Measurements from ENCODE around the gene BABAM2.

BABAM2 gene

GRCh38 chr2:28380219-28380618 lies 489.7 kb downstream of the BABAM2 start:
- Histone ChIP-seq H3K4me1 (ENCODE audit: insufficient read depth, low read length) (no peaks in the 10 kb centered on the region), H4K20me1 (ENCODE audit: insufficient read depth, low read length) (peaks cover 2% of the 10 kb centered on the region; the same call in 1 of the 2 replicates), H3K36me3 (ENCODE audit: insufficient read depth, low read length) (no peaks in the 10 kb centered on the region), H3K9me3 (ENCODE audit: insufficient read depth, low read length, severe bottlenecking) (no peaks in the 10 kb centered on the region), H3K4me3 (ENCODE audit: low read depth in 1 of 2, low read length in 2 of 2) (no peak overlapping the region), H3K9ac (ENCODE audit: low read depth, low read length) (no peak overlapping the region), H3K27ac (ENCODE audit: low read length) (no peak overlapping the region), H3K79me2 (ENCODE audit: insufficient read depth, low read length) (no peaks in the 10 kb centered on the region), H2AFZ (ENCODE audit: low read depth, low read length) (no peak overlapping the region), H3K27me3 (ENCODE audit: insufficient read depth, low read length, poor library complexity) (no peaks in the 10 kb centered on the region), H3K4me2 (ENCODE audit: insufficient read depth, low read length) (no peak overlapping the region)
- ATAC-seq (ENCODE audit: insufficient read depth, low read depth) (no peak), DNase-seq (no peak)
- TF ChIP-seq EZH2 (IDR thresholded peaks at IDR 0.05; ENCODE audit: borderline replicate concordance, low read depth, low read length, severe bottlenecking) = no peak
- TF ChIP-seq, protein P1, sequence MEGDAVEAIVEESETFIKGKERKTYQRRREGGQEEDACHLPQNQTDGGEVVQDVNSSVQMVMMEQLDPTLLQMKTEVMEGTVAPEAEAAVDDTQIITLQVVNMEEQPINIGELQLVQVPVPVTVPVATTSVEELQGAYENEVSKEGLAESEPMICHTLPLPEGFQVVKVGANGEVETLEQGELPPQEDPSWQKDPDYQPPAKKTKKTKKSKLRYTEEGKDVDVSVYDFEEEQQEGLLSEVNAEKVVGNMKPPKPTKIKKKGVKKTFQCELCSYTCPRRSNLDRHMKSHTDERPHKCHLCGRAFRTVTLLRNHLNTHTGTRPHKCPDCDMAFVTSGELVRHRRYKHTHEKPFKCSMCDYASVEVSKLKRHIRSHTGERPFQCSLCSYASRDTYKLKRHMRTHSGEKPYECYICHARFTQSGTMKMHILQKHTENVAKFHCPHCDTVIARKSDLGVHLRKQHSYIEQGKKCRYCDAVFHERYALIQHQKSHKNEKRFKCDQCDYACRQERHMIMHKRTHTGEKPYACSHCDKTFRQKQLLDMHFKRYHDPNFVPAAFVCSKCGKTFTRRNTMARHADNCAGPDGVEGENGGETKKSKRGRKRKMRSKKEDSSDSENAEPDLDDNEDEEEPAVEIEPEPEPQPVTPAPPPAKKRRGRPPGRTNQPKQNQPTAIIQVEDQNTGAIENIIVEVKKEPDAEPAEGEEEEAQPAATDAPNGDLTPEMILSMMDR (IDR thresholded peaks at IDR 0.05; ENCODE audit: borderline replicate concordance, extremely low read depth, low read length, poor library complexity, severe bottlenecking) = no peak

- H3K27ac ChIP-seq (ENCODE audit: low read length) = no peak overlapping the region
- peaks cover 2% of the 10 kb centered on the region; the same call in 1 of the 2 replicates for H4K20me1 ChIP-seq (ENCODE audit: insufficient read depth, low read length)
- no peaks in the 10 kb centered on the region for H3K9me3 ChIP-seq (ENCODE audit: insufficient read depth, low read length, severe bottlenecking)
- H2AFZ ChIP-seq (ENCODE audit: low read depth, low read length) = no peak overlapping the region
- no peaks in the 10 kb centered on the region for H3K36me3 ChIP-seq (ENCODE audit: insufficient read depth, low read length)
- ATAC-seq (ENCODE audit: insufficient read depth, low read depth) (no peak), DNase-seq (no peak)
- TF ChIP-seq, protein P1 (IDR thresholded peaks at IDR 0.05; ENCODE audit: borderline replicate concordance, extremely low read depth, low read length, poor library complexity, severe bottlenecking) = no peak
- TF ChIP-seq EZH2 (IDR thresholded peaks at IDR 0.05; ENCODE audit: borderline replicate concordance, low read depth, low read length, severe bottlenecking) = no peak
- no peaks in the 10 kb centered on the region for H3K4me1 ChIP-seq (ENCODE audit: insufficient read depth, low read length)
- H3K9ac ChIP-seq (ENCODE audit: low read depth, low read length) = no peak overlapping the region
- no peak overlapping the region for H3K4me2 ChIP-seq (ENCODE audit: insufficient read depth, low read length)
- H3K79me2 ChIP-seq (ENCODE audit: insufficient read depth, low read length) = no peaks in the 10 kb centered on the region
- no peak overlapping the region for H3K4me3 ChIP-seq (ENCODE audit: low read depth in 1 of 2, low read length in 2 of 2)
- H3K27me3 ChIP-seq (ENCODE audit: insufficient read depth, low read length, poor library complexity) = no peaks in the 10 kb centered on the region
These were observed 491.0 kb downstream of the BABAM2 start for GRCh38 chr2:28381225-28382180.

DNA sequence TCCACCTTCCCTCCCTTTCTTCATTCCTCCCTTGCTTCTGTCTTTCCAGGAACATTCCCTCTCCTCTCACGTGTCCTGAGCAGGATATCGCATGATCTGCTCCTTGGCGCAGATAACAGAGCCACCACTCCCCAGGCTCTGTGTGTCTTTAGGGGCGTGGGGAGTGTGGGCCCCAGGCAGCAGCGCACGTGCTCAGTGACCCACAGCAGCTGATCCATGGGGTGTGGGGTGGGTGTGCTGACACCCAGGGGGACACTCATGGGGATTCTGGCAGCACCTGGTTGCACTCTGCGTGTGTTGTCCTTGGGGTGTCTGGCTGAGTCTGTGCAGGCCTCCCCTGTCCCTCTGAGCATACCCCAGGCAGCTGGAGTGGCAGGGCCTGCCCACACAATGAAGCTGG lies 492.2 kb downstream of the BABAM2 start:
- H3K4me2 ChIP-seq (ENCODE audit: insufficient read depth, low read length) = no peak overlapping the region
- ATAC-seq (ENCODE audit: insufficient read depth, low read depth) (no peak; the same call in 2 of the 3 replicates), DNase-seq (no peak)
- TF ChIP-seq EZH2 (IDR thresholded peaks at IDR 0.05; ENCODE audit: borderline replicate concordance, low read depth, low read length, severe bottlenecking) = no peak
- TF ChIP-seq, protein P1 (IDR thresholded peaks at IDR 0.05; ENCODE audit: borderline replicate concordance, extremely low read depth, low read length, poor library complexity, severe bottlenecking) = no peak
- H3K4me3 ChIP-seq (ENCODE audit: low read depth in 1 of 2, low read length in 2 of 2) = no peak overlapping the region
- no peaks in the 10 kb centered on the region for H3K4me1 ChIP-seq (ENCODE audit: insufficient read depth, low read length)
- H3K27me3 ChIP-seq (ENCODE audit: insufficient read depth, low read length, poor library complexity) = no peaks in the 10 kb centered on the region
- H3K79me2 ChIP-seq (ENCODE audit: insufficient read depth, low read length) = no peaks in the 10 kb centered on the region
- no peak overlapping the region for H2AFZ ChIP-seq (ENCODE audit: low read depth, low read length)
- H4K20me1 ChIP-seq (ENCODE audit: insufficient read depth, low read length) = no peaks in the 10 kb centered on the region; the same call in 1 of the 2 replicates
- no peaks in the 10 kb centered on the region for H3K36me3 ChIP-seq (ENCODE audit: insufficient read depth, low read length)
- H3K27ac ChIP-seq (ENCODE audit: low read length) = no peak overlapping the region
- no peak overlapping the region for H3K9ac ChIP-seq (ENCODE audit: low read depth, low read length)
- H3K9me3 ChIP-seq (ENCODE audit: insufficient read depth, low read length, severe bottlenecking) = no peaks in the 10 kb centered on the region

Data from DND-41 (cell line).